22Rv1 (cell line): ENCODE results near the gene ATPAF1.

Source experiments
- H3K27ac ChIP-seq: fragments of 450-650 bp; 2 replicates; pipeline ENCODE4 v1.5.1; 2017
- CTCF ChIP-seq: fragments of 450-650 bp; IDR thresholded peaks from 2 replicates; pipeline ENCODE4 v1.5.1; 2017; ENCODE audit warnings: mild to moderate bottlenecking
- ZFX ChIP-seq: fragments of 450-650 bp; IDR thresholded peaks from 2 replicates; pipeline ENCODE4 v1.6.1; 2017; ENCODE audit warnings: antibody characterized with exemption, borderline replicate concordance

The ATPAF1 gene

GRCh38 chr1:46646844-46647243 lies 21.3 kb downstream of the ATPAF1 start:
- no peak for TF ChIP-seq CTCF
- TF ChIP-seq ZFX: no peak

DNA sequence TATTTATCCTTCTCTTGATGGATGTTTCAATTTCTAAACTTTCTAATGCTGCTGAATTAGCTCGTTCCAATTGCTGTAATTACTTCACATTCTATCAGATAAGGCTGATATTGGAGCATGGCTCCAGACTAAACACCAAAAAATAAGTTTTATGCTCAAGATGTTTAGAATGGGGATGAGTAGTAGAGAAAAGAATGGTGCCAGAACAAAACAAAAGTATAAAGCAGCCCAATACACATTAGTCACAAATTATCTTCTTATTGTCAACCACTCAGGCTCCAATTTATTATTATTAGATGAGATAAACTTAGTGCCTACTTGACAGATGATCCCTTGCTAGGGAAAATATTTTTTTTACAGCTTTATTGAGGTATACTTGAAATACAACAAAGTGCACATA lies 21.8 kb downstream of the ATPAF1 start:
- no peak overlapping the region for H3K27ac ChIP-seq
- no peak for TF ChIP-seq ZFX
- no peak for TF ChIP-seq CTCF

More at GRCh38 chr1:46646844-46647243, 21.3 kb downstream of the ATPAF1 start:
- H3K27ac ChIP-seq: no peak overlapping the region

GRCh38 chr1:46645815-46646214 lies 22.3 kb downstream of the ATPAF1 start:
- H3K27ac ChIP-seq: peak overlapping the region; percentile 94
- TF ChIP-seq CTCF: no peak
- no peak for TF ChIP-seq ZFX

DNA sequence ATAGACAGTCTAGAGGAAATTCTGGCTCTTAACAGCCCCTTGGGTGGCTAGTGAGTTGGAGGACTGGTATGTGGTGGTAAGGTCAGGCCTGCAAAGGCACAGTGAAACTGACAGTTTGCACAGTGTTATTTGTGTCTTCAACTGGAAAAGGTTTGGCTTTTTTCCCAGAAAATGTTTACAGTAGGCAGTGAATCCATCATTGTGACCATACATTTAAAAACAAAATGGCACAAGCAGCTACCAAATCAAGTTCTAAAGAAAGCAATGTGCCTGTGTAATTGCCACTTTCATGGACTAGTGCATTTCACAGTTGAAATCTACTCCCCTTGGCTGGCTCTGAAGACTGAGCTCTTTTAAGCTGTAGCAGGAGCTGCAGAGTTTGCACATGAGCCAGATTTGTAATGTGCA lies 24.8 kb downstream of the ATPAF1 start:
- TF ChIP-seq CTCF: no peak
- TF ChIP-seq ZFX: no peak
- peak overlapping the region; percentile 94 for H3K27ac ChIP-seq

GRCh38 chr1:46642115-46642680 lies 26.0 kb downstream of the ATPAF1 start:
- TF ChIP-seq CTCF (no peak), ZFX (no peak)
- peak overlapping the region; percentile 94 for H3K27ac ChIP-seq

DNA sequence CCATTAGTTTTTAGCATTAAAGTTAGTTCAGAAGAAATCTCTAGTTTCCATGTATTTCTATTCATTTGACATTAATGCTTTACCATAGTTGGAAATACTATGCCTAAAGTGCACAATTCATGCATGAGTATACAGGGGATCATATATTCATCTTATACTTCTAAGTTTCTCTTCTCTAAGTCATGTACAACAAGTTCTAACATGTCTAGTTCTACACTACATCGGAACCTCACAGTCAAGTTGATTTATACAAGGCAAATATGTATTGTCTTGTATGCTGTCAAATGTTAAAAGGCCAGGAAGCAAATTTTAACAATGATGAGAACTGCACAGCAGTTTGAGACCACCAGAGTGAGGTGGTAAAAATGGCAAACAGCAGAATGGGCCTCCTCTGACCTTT lies 28.6 kb downstream of the ATPAF1 start:
- TF ChIP-seq ZFX (no peak), CTCF (no peak)
- H3K27ac ChIP-seq: peak overlapping the region; percentile 94

DNA sequence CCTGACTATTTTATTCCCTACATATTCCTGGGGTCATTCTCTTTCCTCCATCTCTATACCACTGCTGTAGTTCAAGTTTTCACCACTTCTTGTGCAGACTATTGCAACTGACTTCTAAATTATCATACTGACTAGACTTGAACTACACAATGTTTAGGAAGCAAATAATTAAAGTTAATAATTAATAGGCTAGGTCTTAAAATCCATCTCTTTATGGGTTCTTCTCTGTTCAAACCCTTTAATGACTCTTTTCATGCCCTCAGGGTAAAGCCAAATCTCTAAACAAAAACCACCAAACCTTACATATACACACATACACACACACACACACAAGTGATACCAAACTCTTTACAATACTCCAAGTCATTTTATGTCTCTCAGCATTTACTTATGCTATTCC lies 29.2 kb downstream of the ATPAF1 start:
- H3K27ac ChIP-seq: peak overlapping the region; percentile 94
- no peak for TF ChIP-seq CTCF
- TF ChIP-seq ZFX: no peak
